ENCODE measurements around the gene GIMAP5.

DNA sequence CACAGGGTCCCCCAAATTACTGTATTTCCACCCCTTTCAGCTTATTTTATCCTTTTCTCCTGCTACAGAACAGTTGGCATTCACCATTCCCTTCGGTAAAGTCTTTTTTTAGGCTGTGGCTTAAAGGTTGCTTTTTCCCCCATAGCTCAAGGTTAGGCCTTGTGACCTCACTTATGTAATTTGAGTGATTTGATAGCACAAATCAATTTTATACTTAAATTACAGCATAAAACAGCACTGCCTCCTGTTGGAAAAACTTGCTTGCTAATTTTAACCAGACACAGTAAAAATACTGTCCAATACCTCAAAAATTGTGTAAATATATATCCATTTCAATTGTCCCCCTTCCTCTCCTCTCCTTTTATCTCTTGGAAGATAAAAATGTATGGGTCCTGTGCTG is 13.8 kb upstream of the GIMAP5 start:
- TF ChIP-seq, protein P1, sequence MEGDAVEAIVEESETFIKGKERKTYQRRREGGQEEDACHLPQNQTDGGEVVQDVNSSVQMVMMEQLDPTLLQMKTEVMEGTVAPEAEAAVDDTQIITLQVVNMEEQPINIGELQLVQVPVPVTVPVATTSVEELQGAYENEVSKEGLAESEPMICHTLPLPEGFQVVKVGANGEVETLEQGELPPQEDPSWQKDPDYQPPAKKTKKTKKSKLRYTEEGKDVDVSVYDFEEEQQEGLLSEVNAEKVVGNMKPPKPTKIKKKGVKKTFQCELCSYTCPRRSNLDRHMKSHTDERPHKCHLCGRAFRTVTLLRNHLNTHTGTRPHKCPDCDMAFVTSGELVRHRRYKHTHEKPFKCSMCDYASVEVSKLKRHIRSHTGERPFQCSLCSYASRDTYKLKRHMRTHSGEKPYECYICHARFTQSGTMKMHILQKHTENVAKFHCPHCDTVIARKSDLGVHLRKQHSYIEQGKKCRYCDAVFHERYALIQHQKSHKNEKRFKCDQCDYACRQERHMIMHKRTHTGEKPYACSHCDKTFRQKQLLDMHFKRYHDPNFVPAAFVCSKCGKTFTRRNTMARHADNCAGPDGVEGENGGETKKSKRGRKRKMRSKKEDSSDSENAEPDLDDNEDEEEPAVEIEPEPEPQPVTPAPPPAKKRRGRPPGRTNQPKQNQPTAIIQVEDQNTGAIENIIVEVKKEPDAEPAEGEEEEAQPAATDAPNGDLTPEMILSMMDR (IDR thresholded peaks at IDR 0.05; ENCODE audit: low read depth, low read length, poor library complexity, severe bottlenecking) = no peak
- no peak for TF ChIP-seq EZH2phosphoT487 (IDR thresholded peaks at IDR 0.05; ENCODE audit: borderline replicate concordance, low read length)
